GM12878 (cell line): ENCODE results near the gene MAVS.

Experiments
- ATF2 ChIP-seq: IDR thresholded peaks from 2 replicates; pipeline ENCODE4 v1.6.1; 2012; ENCODE audit warnings: low read length, inconsistent platforms
- BCLAF1 ChIP-seq: fragments of 450-650 bp; IDR thresholded peaks from 2 replicates; pipeline ENCODE4 v1.6.1; 2017; ENCODE audit warnings: antibody characterized with exemption, mild to moderate bottlenecking, moderate library complexity
- CTCF ChIP-seq, 3 experiments: IDR thresholded peaks in 2 of 3; conservative IDR thresholded peaks in 1 of 3; 2 replicates each; pipeline ENCODE4 v1.5.1; 2011; ENCODE audit warnings: low read depth in 3 of 3, low read length in 3 of 3, mild to moderate bottlenecking in 3 of 3, control low read depth in 2 of 3, moderate library complexity in 2 of 3, inconsistent platforms in 1 of 3, mixed read lengths in 1 of 3; ENCODE audit not compliant: control insufficient read depth in 2 of 3, insufficient read depth in 1 of 3; ENCODE audit errors: extremely low read depth in 1 of 3
- ELK1 ChIP-seq: IDR thresholded peaks from 2 replicates; pipeline ENCODE4 v1.6.1; 2012; ENCODE audit warnings: low read depth, low read length, improper control_type of control experiment
- EZH2 ChIP-seq: IDR thresholded peaks from 2 replicates; pipeline ENCODE4 v1.6.1; 2012; ENCODE audit warnings: low read depth, mild to moderate bottlenecking, control low read depth, inconsistent platforms, low read length, borderline replicate concordance; ENCODE audit not compliant: control insufficient read depth
- JUND ChIP-seq: IDR thresholded peaks from 2 replicates; pipeline ENCODE4 v1.6.1; 2012; ENCODE audit warnings: low read depth, mild to moderate bottlenecking, low read length, improper control_type of control experiment, moderate library complexity
- MXI1 ChIP-seq: fragments of 150-350 bp; IDR thresholded peaks from 2 replicates; pipeline ENCODE4 v1.6.1; 2011; ENCODE audit warnings: low read depth, mild to moderate bottlenecking, inconsistent platforms, low read length, improper control_type of control experiment
- PKNOX1 ChIP-seq: fragments of 450-650 bp; IDR thresholded peaks from 2 replicates; pipeline ENCODE4 v1.6.1; 2016; ENCODE audit warnings: mild to moderate bottlenecking
- POLR2A ChIP-seq: IDR thresholded peaks from 2 replicates; pipeline ENCODE4 v1.6.1; 2011; ENCODE audit warnings: low read depth, mild to moderate bottlenecking, low read length
- POLR2AphosphoS5 ChIP-seq: IDR thresholded peaks from 2 replicates; pipeline ENCODE4 v1.6.1; 2011; ENCODE audit warnings: mild to moderate bottlenecking, low read length, inconsistent platforms
- TARDBP ChIP-seq: IDR thresholded peaks from 2 replicates; pipeline ENCODE4 v1.6.1; 2016; ENCODE audit warnings: borderline replicate concordance
- USF2 ChIP-seq: IDR thresholded peaks from 2 replicates; pipeline ENCODE4 v1.6.1; 2011; ENCODE audit warnings: low read depth, low read length, improper control_type of control experiment, borderline replicate concordance

GRCh38 chr20:3801846-3802245, 44.8 kb upstream of the MAVS start:
- TF ChIP-seq TARDBP = no peak
- no peak for TF ChIP-seq BCLAF1
- TF ChIP-seq JUND = no peak
- TF ChIP-seq CTCF (IDR thresholded peaks at IDR 0.05 in 2 of 3, conservative IDR thresholded peaks at IDR 0.05 in 1 of 3; ENCODE audit: control insufficient read depth in 2 of 3, extremely low read depth in 1 of 3, insufficient read depth in 1 of 3, low read depth in 3 of 3, low read length in 3 of 3) = no peak
- no peak for TF ChIP-seq POLR2A
- no peak for TF ChIP-seq ATF2
- TF ChIP-seq USF2 = no peak
- no peak for TF ChIP-seq MXI1
- no peak for TF ChIP-seq EZH2
- no peak for TF ChIP-seq PKNOX1
- TF ChIP-seq ELK1 = no peak
- TF ChIP-seq POLR2AphosphoS5 = no peak
